Transverse colon (tissue), 4 donors: Measurements from ENCODE around the gene PNMA6F. TPM values are rescaled to one million over a fixed set of nuclear protein-coding genes. Genes with fewer than 3 reads are reported as not detected.

ENCODE experiments used
- DNase-seq: peaks from one replicate; pipeline ENCODE4 v3.0.0-alpha.2; 2019
- H3K27ac ChIP-seq, 4 donors: fragments of 200-600 bp; sonication (generic); 2 replicates each; pipeline ENCODE4 v1.5.1; 2016 to 2018; ENCODE audit warnings: inconsistent platforms in 4 of 4
- H3K27me3 ChIP-seq: fragments of 200-600 bp; sonication (generic); 2 replicates; pipeline ENCODE4 v1.5.1; 2017; ENCODE audit warnings: inconsistent platforms
- H3K36me3 ChIP-seq, 4 donors: fragments of 200-600 bp; sonication (generic); 2 replicates each; pipeline ENCODE4 v1.5.1; 2017 to 2019; ENCODE audit warnings: inconsistent platforms in 4 of 4
- H3K4me1 ChIP-seq, 4 donors: fragments of 200-600 bp; sonication (generic); 2 replicates each; pipeline ENCODE4 v1.5.1; 2017 to 2020; ENCODE audit warnings: inconsistent platforms in 4 of 4
- H3K4me3 ChIP-seq, 4 donors: fragments of 200-600 bp; sonication (generic); 1 replicate in 1 of 4; 2 replicates in 3 of 4; pipeline versions ENCODE4 v1.5.1 to v1.6.1; 2017 to 2019; ENCODE audit warnings: inconsistent platforms in 4 of 4
- H3K9me3 ChIP-seq, 2 donors: fragments of 200-600 bp; sonication (generic); 2 replicates each; pipeline ENCODE4 v1.5.1; 2017 to 2019; ENCODE audit warnings: inconsistent platforms in 2 of 2
- CTCF ChIP-seq, 5 experiments: fragments of 200-600 bp in 3 of 5; fragments of 450-650 bp in 2 of 5; sonication (generic) in 3 of 5; IDR thresholded peaks; 1 replicate in 2 of 5; 2 replicates in 3 of 5; pipeline ENCODE4 v1.5.1; 2016 to 2017; ENCODE audit warnings: antibody characterized with exemption in 5 of 5, inconsistent platforms in 3 of 5, mild to moderate bottlenecking in 2 of 5, moderate library complexity in 1 of 5
- EP300 ChIP-seq: sonication (generic); formaldehyde crosslinking; IDR thresholded peaks from one replicate; pipeline ENCODE4 v1.6.1; 2017; ENCODE audit warnings: antibody characterized with exemption, low read depth
- POLR2A ChIP-seq: fragments of 450-650 bp; IDR thresholded peaks from one replicate; pipeline ENCODE4 v1.6.1; 2016; ENCODE audit warnings: antibody characterized with exemption, mild to moderate bottlenecking, moderate library complexity
- POLR2AphosphoS5 ChIP-seq, 3 donors: sonication (generic); formaldehyde crosslinking; IDR thresholded peaks; one replicate each; pipeline ENCODE4 v1.6.1; 2016; ENCODE audit warnings: antibody characterized with exemption in 3 of 3
- WGBS, 2 donors: methylation state at CpG; one replicate each; pipeline ENCODE4 v1.1.5; 2018; ENCODE audit warnings: low coverage in 1 of 2; 5-methylcytosine and 5-hydroxymethylcytosine counted together
- in situ Hi-C, 4 donors: fragments of 200-750 bp; cut with MboI; loops; one replicate each; pipeline versions ENCODE4 v1.15.0 to v1.15.1; 2017; ENCODE audit warnings: low sequenced_read_pairs in 3 of 4, low pct_ligation_motif_present in 1 of 4, low pct_unique_long_range_greater_than_20kb in 1 of 4
- intact Hi-C: fragments of 100-400 bp; cut with DNase I; formaldehyde crosslinking; loops from one replicate; pipeline ENCODE4 v1.15.1; 2023; ENCODE audit warnings: low total_unique reads
- total RNA-seq, 4 donors: library from RNA; depleted of rRNA; stranded (reverse); fragments of >200 nt; gene quantifications; one replicate each; pipeline ENCODE4 v1.1.0, GENCODE V29; 2016

The PNMA6F gene
- total RNA-seq, 4 donors from 2014 or later = not detected

DNA sequence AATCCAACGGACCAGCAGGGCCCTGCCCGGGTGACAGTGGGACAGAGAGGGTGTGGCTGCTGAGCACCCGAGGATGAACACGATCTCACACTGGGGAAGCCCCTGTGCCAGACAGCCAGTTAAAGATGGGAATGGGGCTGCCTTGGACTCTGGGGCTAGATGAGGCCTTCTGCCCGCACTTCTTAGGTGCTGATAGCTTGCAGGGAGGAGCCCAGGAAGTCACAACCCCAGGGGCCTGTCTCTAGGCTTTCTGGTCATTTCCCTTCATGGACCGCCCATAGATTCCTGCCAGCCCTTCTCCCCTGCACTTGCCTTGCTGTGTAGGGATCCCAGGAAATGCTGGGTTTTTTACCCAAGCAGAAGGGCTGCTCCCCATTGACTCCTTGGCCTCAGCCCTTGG, 18.5 kb upstream of the PNMA6F start:
- H3K4me3 ChIP-seq = no peak overlapping the region
- in situ Hi-C loops = no loop called here
- no peak for TF ChIP-seq CTCF (IDR thresholded peaks at IDR 0.05)
- no peak for TF ChIP-seq POLR2A
- no peak for TF ChIP-seq POLR2AphosphoS5 (IDR thresholded peaks at IDR 0.05)
- no peak for TF ChIP-seq EP300
- no peaks in the 10 kb centered on the region for H3K9me3 ChIP-seq
- no peak for DNase-seq
- intact Hi-C loops = no loop called here
- H3K27me3 ChIP-seq = no peaks in the 10 kb centered on the region
- 87 to 100% methylated on average over 1 to 5 of the region's 6 CpGs for WGBS, 2 donors
- H3K36me3 ChIP-seq = no peaks in the 10 kb centered on the region
- H3K4me1 ChIP-seq = peaks cover 0 to 5% (median 0%) of the 10 kb centered on the region in 4 donors
- no peak overlapping the region for H3K27ac ChIP-seq

- no peak overlapping the region for H3K27ac ChIP-seq
- 90% methylated on average over 4 of the region's 4 CpGs; no CpG with 5 or more reads in 1 of the 2 donors for WGBS, 2 donors
- H3K27me3 ChIP-seq = no peaks in the 10 kb centered on the region
- intact Hi-C loops = no loop called here
- DNase-seq = no peak
- H3K36me3 ChIP-seq = no peaks in the 10 kb centered on the region
- in situ Hi-C loops = no loop called here
- no peaks in the 10 kb centered on the region for H3K9me3 ChIP-seq
- no peak overlapping the region for H3K4me3 ChIP-seq
- TF ChIP-seq POLR2AphosphoS5 (IDR thresholded peaks at IDR 0.05) (no peak), CTCF (IDR thresholded peaks at IDR 0.05) (no peak), POLR2A (no peak), EP300 (no peak)
- H3K4me1 ChIP-seq = peaks cover 0 to 9% (median 0%) of the 10 kb centered on the region in 4 donors
These were observed 18.1 kb upstream of the PNMA6F start for GRCh38 chrX:153339662-153340061.

DNA sequence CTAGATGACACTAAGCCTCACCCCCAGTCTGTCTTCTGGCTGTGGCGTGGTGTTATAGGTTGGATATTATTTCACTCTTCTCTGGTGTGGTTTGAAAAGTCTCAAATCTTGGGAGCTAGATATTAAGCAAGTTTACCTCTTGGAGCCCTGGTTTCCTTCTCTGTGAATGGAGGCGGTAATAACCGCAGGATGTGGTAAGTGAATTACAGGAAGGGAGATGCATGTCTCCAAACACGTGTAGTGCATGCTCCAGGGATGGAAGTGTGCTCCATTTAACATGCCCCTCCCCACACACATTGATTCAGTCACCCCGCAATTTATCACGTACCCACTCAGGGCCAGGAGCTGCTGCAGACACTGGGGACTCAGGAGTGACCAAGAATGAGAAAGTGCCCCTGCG, 17.3 kb upstream of the PNMA6F start:
- intact Hi-C loops (no loop called here), in situ Hi-C loops (no loop called here)
- Histone ChIP-seq H3K27me3 (no peaks in the 10 kb centered on the region), H3K4me3 (no peak overlapping the region), H3K9me3 (no peaks in the 10 kb centered on the region), H3K36me3 (no peaks in the 10 kb centered on the region), H3K4me1 (peaks cover 0 to 9% (median 0%) of the 10 kb centered on the region in 4 donors), H3K27ac (no peak overlapping the region)
- DNase-seq = no peak
- TF ChIP-seq CTCF (IDR thresholded peaks at IDR 0.05) (no peak), POLR2AphosphoS5 (IDR thresholded peaks at IDR 0.05) (no peak), EP300 (no peak), POLR2A (no peak)
- WGBS, 2 donors = 80% methylated on average over 3 to 7 of the region's 7 CpGs

DNA sequence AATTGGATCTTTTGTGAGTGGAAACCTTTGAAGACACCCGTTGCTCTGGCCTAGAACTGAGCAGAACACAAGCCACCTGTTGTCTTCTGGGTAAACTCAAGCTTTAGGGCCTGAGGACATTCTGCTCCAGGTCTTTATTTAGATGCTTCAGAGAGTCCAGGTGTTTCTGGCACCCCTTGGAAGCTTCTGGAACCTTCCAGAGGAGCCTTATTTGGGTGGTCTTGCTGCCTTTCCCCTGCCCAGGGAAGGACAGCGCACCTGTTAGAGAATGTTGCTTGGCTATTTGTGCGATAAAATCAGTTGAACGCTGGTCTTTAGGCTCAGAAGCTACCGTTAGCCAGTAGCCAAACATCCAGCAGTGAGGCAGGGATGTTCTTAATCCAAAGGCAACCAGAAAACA, 15.4 kb upstream of the PNMA6F start:
- H3K4me3 ChIP-seq = no peak overlapping the region
- DNase-seq = no peak
- H3K27me3 ChIP-seq = no peaks in the 10 kb centered on the region
- WGBS, 2 donors = 73% methylated on average over 5 of the region's 5 CpGs; no CpG with 5 or more reads in 1 of the 2 donors
- in situ Hi-C loops (no loop called here), intact Hi-C loops (no loop called here)
- no peak overlapping the region for H3K27ac ChIP-seq
- TF ChIP-seq EP300 (no peak), POLR2A (no peak), POLR2AphosphoS5 (IDR thresholded peaks at IDR 0.05) (no peak), CTCF (IDR thresholded peaks at IDR 0.05) (no peak)
- no peaks in the 10 kb centered on the region for H3K9me3 ChIP-seq
- H3K4me1 ChIP-seq = peaks cover 0 to 9% (median 0%) of the 10 kb centered on the region in 4 donors
- no peaks in the 10 kb centered on the region for H3K36me3 ChIP-seq
